Skin of body (tissue), 2 donors: ENCODE data around the gene NIP7. TPM values are rescaled to one million over a fixed set of nuclear protein-coding genes. Genes with fewer than 3 reads are reported as not detected.
"Not testable (repeated sequence)": the region's sequence is repeated elsewhere in the genome, so short reads cannot be mapped to it uniquely, and the experiment has no call there.

Experiments
- DNase-seq: peaks from one replicate; lab custom pipeline; 2025; lab: John Stamatoyannopoulos, UW
- total RNA-seq: library from RNA; depleted of rRNA; stranded (reverse); fragments of >200 nt; gene quantifications from one replicate; pipeline ENCODE4 v1.2.3, GENCODE V29; 2014

NIP7 gene
- total RNA-seq, result 16.7 TPM

- peak; percentile 99 for DNase-seq
Measured at GRCh38 chr16:69339289-69340094, at the start of gene NIP7, which contains the start of gene COG8. Gene NIP7, plus strand, starts transcription at chr16:69339772. Its CDS starts 58 bp downstream, at chr16:69339830. Gene COG8, minus strand, starts transcription at chr16:69339564. Its CDS starts 12 bp downstream, at chr16:69339552.

DNA sequence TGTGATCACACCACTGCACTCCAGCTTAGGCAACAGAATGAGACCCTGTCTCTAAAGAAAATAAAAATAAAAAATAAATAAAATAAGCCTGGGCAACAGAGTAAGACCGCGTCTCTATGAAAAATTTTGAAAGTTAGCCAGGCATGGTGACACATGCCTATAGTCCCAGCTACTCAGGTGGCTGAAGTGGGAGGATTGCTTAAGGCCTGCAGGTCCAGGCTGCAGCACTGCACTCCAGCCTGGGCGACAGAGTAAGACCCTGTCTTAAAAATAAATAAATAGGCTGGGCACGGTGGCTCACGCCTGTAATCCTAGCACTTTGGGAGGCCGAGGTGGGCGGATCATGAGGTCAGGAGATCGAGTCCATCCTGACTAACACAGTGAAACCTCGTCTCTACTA lies 47.9 kb upstream of the NIP7 start:
- not testable (repeated sequence) for DNase-seq

DNA sequence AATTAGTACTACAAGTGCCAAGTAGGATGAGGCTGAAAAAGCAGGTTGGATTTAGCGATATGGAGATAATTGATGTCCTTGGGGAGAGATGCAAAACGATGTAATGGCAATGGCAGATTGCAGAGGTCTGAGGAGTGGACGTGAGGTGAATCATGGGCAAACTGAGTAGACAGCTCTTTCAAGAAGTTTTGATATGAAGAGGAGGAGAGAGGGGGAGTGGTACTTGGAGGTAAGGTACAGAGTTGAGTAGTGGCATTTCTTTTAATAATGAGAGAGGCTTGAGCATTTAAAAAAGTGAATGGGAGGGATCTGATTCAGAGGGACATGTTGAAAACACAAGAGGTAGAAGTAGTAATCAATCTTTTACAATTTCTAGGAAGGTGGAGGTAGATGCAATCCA lies 46.2 kb upstream of the NIP7 start:
- no peak for DNase-seq

GRCh38 chr16:69294051-69294450 lies 45.5 kb upstream of the NIP7 start:
- no peak for DNase-seq

- not testable (repeated sequence) for DNase-seq
Measured at GRCh38 chr16:69296771-69297170, 42.8 kb upstream of the NIP7 start.

GRCh38 chr16:69298261-69298660 lies 41.3 kb upstream of the NIP7 start:
- DNase-seq, result no peak

- no peak for DNase-seq
Measured at GRCh38 chr16:69301187-69301586, 38.4 kb upstream of the NIP7 start.

DNA sequence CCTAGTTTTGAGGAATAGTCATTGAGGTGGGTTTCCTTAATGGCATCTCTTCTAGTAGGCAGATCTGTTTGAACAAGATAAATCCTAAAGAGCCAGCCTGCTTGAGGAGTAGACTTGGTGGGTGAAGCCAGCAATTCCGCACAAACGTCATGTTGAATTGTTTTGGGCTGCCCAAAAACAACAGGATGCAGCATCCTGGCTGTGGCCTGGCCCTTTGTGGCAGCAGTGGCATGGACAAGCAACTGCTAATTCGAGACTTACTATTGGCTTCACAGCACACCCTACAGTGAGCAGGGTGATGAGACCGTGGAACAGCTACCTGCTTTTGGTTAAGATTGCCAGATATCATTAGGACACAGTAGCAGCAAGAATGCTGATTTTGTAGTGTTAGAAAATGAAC lies 37.7 kb upstream of the NIP7 start:
- no peak for DNase-seq

DNA sequence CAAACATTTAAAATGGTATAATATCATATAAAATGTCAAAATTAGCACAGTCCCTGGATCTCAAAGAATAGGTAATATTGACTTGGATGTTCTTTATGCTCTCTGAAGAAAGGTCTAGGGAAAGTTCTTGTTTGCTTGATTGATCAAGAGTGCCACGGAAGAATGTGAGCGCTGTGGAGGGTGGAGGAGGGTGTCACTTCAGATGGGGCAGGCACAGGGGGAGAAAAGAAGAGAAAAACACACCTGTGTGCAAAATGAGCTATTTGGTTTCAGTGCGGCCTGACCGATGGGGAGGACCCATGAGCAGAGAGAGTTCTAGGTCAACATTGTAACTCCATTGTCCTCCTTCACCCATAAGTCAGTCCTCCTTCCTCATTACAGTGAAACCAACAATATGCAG lies 37.3 kb upstream of the NIP7 start:
- no peak for DNase-seq

- no peak for DNase-seq
Measured at GRCh38 chr16:69306031-69306430, 33.5 kb upstream of the NIP7 start.

GRCh38 chr16:69307091-69307490 lies 32.5 kb upstream of the NIP7 start:
- DNase-seq, result no peak

DNA sequence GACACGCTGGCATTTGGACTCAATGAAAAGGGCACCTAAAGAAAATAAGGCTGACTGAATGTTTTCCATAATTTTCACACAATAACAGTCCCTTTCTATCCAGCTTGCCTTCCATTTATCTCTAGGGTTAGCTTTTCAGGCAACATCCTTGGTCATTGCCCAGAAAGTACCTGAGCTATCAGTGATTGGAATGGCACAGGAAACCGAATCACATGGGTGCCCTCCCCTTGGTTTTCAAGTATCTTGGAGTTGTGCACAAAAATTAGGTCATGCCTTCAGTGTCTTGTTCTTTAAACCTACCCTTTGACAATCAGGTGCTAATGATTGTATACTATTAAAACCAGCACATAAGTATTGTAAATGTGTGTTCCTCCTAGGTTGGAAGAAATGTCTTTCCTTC lies 31.7 kb upstream of the NIP7 start:
- no peak for DNase-seq

- DNase-seq, result no peak
Measured at GRCh38 chr16:69309316-69309715, 30.3 kb upstream of the NIP7 start.

DNA sequence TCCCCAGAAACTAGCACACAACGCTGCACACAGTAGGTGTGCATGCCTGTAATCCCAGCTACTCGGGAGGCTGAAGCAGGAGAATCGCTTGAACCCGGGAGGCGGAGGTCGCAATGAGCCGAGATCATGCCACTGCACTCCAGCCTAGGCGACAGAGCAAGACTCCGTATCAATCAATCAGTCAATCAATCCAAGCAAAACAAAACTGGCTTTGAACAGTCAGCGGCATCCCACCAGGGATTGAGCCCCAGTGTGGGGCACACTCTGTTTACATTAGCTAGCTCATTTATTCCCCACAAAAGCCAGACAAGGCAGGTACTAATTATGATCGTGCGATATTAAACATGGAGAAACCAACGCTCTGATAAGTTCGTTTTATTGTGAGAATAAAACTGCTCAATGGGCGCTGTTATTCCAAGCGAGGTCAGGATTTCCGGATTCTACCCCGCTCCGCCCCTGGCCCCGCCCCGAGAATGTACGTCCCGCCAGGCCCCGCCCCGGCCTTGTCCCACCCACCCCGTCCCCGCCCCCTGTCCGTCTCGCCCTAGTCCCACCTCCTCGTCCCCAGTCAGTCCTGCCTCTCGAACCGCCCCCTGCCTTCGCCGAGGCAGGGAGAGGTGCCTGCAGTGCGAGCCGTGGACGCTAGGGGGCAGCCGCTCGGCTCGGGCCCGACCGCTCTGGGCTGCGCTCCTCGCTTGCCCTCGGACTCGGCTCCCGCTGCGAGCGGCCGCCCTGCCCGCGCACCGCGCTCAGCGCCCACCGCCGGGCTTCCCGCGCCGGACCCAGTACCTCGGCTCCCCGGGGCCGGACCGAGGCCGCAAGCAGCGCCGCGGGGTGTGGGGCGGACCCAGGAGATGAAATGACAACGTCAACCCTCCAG lies 28.7 kb upstream of the NIP7 start, which contains the start of gene VPS4A:
Gene VPS4A, plus strand, starts transcription at position 698 of the 880 bp plus-strand sequence. Its CDS starts 162 bp downstream, at position 860.
- DNase-seq, result peak; percentile 97

- no peak for DNase-seq
Measured at GRCh38 chr16:69311533-69312387, 27.8 kb upstream of the NIP7 start.

- DNase-seq, result no peak
Measured at GRCh38 chr16:69313469-69313868, 26.1 kb upstream of the NIP7 start.

DNA sequence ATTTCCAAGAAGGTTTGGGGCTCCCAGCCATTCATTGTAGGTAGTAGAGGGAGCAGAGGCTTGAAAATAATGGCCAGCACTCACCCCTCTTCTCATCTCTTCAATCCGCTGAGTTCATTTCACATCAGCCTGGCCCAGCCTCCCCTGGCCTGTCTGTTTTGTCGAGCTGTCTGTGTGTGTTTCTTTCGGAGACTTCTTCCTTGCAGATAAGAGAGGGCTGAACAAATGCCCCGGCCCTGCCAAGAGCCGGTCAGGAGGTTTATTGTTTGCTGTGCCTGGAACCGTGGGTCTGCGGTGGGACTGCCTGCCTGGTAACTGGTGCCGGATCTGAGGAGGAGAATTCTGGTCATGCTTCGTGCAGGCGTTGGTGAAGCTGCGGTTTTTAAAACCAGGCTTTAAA lies 25.0 kb upstream of the NIP7 start:
- no peak for DNase-seq

GRCh38 chr16:69315486-69316311 lies 23.9 kb upstream of the NIP7 start:
- DNase-seq, result no peak

DNA sequence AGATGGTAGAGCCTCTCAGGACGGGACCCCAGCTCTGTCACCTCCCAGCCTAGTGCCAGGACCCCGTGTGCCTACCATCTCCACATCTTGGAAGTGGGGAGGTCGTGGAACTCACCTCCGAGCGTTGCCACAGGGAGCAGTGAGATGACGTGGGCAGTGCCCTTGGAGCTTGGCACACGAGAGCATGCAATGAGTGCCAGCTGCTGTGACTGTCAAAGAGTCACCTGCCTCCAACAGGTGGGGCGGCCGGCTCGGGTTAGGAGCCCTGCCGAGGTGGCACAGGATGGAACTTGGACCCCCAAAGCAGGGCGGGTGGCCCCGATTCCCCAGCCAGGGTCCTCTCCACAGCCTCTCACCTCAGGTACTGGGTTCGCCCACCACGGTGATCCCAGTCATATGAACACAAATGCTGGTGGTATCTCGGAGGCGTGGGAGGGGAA lies 23.0 kb upstream of the NIP7 start:
- no peak for DNase-seq

DNA sequence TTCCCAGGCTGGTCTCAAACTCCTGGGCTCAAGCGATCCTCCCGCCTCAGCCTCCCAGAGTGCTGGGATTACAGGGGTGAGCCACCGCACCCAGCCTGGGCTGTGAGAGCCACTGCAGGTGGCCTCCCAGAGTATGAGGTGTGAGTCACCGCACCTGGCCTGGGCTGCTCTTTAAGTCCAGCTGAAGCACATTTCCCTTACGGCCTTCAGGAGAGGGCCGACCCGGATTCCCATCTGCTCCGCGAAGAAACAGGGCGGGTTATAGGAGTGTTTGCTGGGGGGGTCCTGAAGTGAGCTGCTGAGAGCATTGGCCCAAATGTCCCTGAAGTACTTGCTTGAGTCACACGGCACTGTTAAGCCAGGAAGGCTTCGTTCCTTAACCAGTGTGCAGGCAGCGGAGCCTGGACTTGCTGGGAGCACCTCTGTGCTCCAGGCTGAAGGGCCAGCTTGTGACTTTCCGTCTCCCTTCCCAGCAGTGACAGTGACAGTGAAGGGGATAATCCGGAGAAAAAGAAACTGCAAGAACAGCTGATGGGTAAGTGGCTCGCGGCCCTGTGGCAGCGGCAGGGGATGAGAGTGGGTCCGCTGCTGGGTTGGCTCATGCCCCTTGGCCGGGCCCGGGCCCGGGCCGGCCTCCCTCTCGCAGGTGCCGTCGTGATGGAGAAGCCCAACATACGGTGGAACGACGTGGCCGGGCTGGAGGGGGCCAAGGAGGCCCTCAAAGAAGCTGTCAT lies 21.2 kb upstream of the NIP7 start:
- DNase-seq, result no peak
